HepG2 (cell line): ENCODE measurements around the gene PDZD2. TPM values are rescaled to one million over a fixed set of nuclear protein-coding genes. Genes with fewer than 3 reads are reported as not detected.
"Not testable (repeated sequence)": the region's sequence is repeated elsewhere in the genome, so short reads cannot be mapped to it uniquely, and the experiment has no call there.

Source experiments
- ATAC-seq: fragments of 200-7000 bp; cut with Tn5 transposase; 3 replicates; pipeline ENCODE4 v1.9.1; 2020; ENCODE audit warnings: mild to moderate bottlenecking, moderate library complexity
- BruUV-seq: library from RNA; stranded (reverse); fragments of 400-500 nt; replicated peaks from 2 replicates; lab custom pipeline; 2021; lab: Mats Ljungman, UMichigan
- CTCF ChIA-PET: fragments of 300-600 bp; formaldehyde crosslinking; extraction: SDS; loops from one replicate; lab custom pipeline; 2021; ENCODE audit warnings: low total read pairs, inconsistent platforms, low intra/inter-chr PET ratio; lab: Yijun Ruan, JAX
- POLR2A ChIA-PET: fragments of 350-600 bp; sonication (Branson Sonifier 250); formaldehyde crosslinking; loops from one replicate; lab custom pipeline; 2020; ENCODE audit warnings: antibody characterized with exemption, inconsistent platforms; lab: Yijun Ruan, JAX
- DNase-seq: peaks from one replicate; pipeline ENCODE4 v3.0.0-alpha.2; 2015; ENCODE audit warnings: low spot score
- FAIRE-seq: peaks from 3 replicates; lab custom pipeline; 2011; peaks lifted over from hg19 to GRCh38; lab: Jason Lieb, UNC
- H2AFZ ChIP-seq: one replicate; pipeline ENCODE4 v1.6.1; 2011; ENCODE audit warnings: low read length, inconsistent platforms
- H3K27ac ChIP-seq: fragments of 300-600 bp; 3 replicates; pipeline ENCODE4 v1.8.0; 2011; ENCODE audit warnings: mixed run types, mild to moderate bottlenecking, mixed read lengths, low read length, inconsistent platforms; ENCODE audit not compliant: insufficient read depth; ENCODE audit errors: extremely low read length
- H3K27me3 ChIP-seq, 2 experiments: fragments of 200-600 bp in 1 of 2; 2 replicates in 1 of 2; 3 replicates in 1 of 2; pipeline versions ENCODE4 v1.6.0 to v1.8.0; 2011; ENCODE audit warnings: low read length in 2 of 2, mild to moderate bottlenecking in 2 of 2, moderate library complexity in 2 of 2, inconsistent platforms in 1 of 2; ENCODE audit not compliant: insufficient read depth in 2 of 2, control insufficient read depth in 1 of 2
- H3K36me3 ChIP-seq, 2 experiments: fragments of 200-600 bp in 1 of 2; replicated peaks in 1 of 2; 2 replicates in 1 of 2; 3 replicates in 1 of 2; pipeline versions ENCODE4 v1.5.1 to v1.8.0; 2011; ENCODE audit warnings: low read length in 2 of 2, inconsistent platforms in 1 of 2; ENCODE audit not compliant: insufficient read depth in 2 of 2, control insufficient read depth in 1 of 2
- H3K4me1 ChIP-seq: 2 replicates; pipeline ENCODE4 v1.5.1; 2012; ENCODE audit warnings: low read length, inconsistent platforms; ENCODE audit not compliant: insufficient read depth
- H3K4me2 ChIP-seq: 2 replicates; pipeline ENCODE4 v1.6.0; 2011; ENCODE audit warnings: low read depth, low read length, inconsistent platforms
- H3K4me3 ChIP-seq, 3 experiments: fragments of 200-600 bp in 1 of 3; sonication (generic), shearing (Covaris generic) in 1 of 3; replicated peaks in 1 of 3; 2 replicates each; pipeline ENCODE4 v1.5.1; 2011 to 2016; ENCODE audit warnings: low read length in 3 of 3, inconsistent platforms in 2 of 3, low read depth in 2 of 3, mild to moderate bottlenecking in 2 of 3, control low read depth in 1 of 3, mixed read lengths in 1 of 3; ENCODE audit not compliant: insufficient read depth in 1 of 3
- H3K79me2 ChIP-seq: one replicate; pipeline ENCODE4 v1.6.1; 2011; ENCODE audit warnings: low read length, inconsistent platforms; ENCODE audit not compliant: insufficient read depth
- H3K9ac ChIP-seq: 2 replicates; pipeline ENCODE4 v1.6.0; 2011; ENCODE audit warnings: mild to moderate bottlenecking, low read depth, low read length, inconsistent platforms; ENCODE audit not compliant: insufficient read depth
- H3K9me3 ChIP-seq: 2 replicates; pipeline ENCODE4 v1.5.1; 2012; ENCODE audit warnings: mild to moderate bottlenecking, low read length
- H4K20me1 ChIP-seq: 2 replicates; pipeline ENCODE4 v1.6.0; 2011; ENCODE audit warnings: inconsistent platforms, mild to moderate bottlenecking, low read length, moderate library complexity; ENCODE audit not compliant: insufficient read depth
- CSRNP1 ChIP-seq: sonication (generic); formaldehyde crosslinking; IDR thresholded peaks from 2 replicates; pipeline ENCODE4 v1.8.1; 2023; ENCODE audit warnings: mild to moderate bottlenecking, missing genetic modification reagents
- NKX3-1 ChIP-seq: sonication (generic); formaldehyde crosslinking; IDR thresholded peaks from 2 replicates; pipeline ENCODE4 v1.5.0; 2020; ENCODE audit warnings: missing genetic modification reagents
- ZNF761 ChIP-seq: sonication (generic); formaldehyde crosslinking; conservative IDR thresholded peaks from 2 replicates; pipeline ENCODE4 v1.4.0; 2020; ENCODE audit warnings: mild to moderate bottlenecking, missing genetic modification reagents
- ZNF776 ChIP-seq: sonication (generic); formaldehyde crosslinking; IDR thresholded peaks from 2 replicates; pipeline ENCODE4 v1.4.0; 2020; ENCODE audit warnings: mild to moderate bottlenecking, missing genetic modification reagents
- ZNF800 ChIP-seq: sonication (generic); formaldehyde crosslinking; IDR thresholded peaks from 2 replicates; pipeline ENCODE4 v1.4.0; 2020; ENCODE audit warnings: missing genetic modification reagents
- WGBS: methylation state at CpG from one replicate; pipeline ENCODE4 v1.1.6; 2017; ENCODE audit warnings: low lambda C conversion rate; 5-methylcytosine and 5-hydroxymethylcytosine counted together
- in situ Hi-C: cut with HindIII; loops from 2 replicates; pipeline ENCODE4 v1.10.0; 2017; ENCODE audit warnings: low pct_unique_long_range_greater_than_20kb; ENCODE audit not compliant: extremely low pct_ligation_motif_present
- intact Hi-C: fragments of 100-400 bp; cut with micrococcal nuclease; formaldehyde crosslinking; loops from one replicate; pipeline ENCODE4 v1.10.0; 2022; ENCODE audit not compliant: unreplicated experiment
- polyA plus RNA-seq, 8 experiments: library from polyadenylated mRNA; depleted of rRNA in 3 of 8; stranded (reverse) in 7 of 8; unstranded in 1 of 8; fragments of >200 nt; fragmentation: Illumina TruSeq in 4 of 8; extraction: Trizol in 4 of 8; gene quantifications; 2 replicates each; pipeline versions ENCODE4 v1.2.1 to v1.2.3, GENCODE V29; 2011 to 2016; ENCODE audit warnings: low read depth in 4 of 8, missing spikeins in 1 of 8, mixed read lengths in 1 of 8; ENCODE audit not compliant: insufficient read depth in 1 of 8
- total RNA-seq, 5 experiments: library from RNA; depleted of rRNA; stranded (reverse); fragments of >200 nt; fragmentation: Illumina TruSeq; extraction: Trizol; gene quantifications; 2 replicates each; pipeline ENCODE4 v1.2.3, GENCODE V29; 2016; ENCODE audit warnings: low read depth in 1 of 5

PDZD2 gene
- total and polyA plus RNA-seq, 2 of the 13 experiments (the other 11 are each of a cell fraction or from before 2014, with no cell fraction given), result 0.04 TPM; not detected in 1

DNA sequence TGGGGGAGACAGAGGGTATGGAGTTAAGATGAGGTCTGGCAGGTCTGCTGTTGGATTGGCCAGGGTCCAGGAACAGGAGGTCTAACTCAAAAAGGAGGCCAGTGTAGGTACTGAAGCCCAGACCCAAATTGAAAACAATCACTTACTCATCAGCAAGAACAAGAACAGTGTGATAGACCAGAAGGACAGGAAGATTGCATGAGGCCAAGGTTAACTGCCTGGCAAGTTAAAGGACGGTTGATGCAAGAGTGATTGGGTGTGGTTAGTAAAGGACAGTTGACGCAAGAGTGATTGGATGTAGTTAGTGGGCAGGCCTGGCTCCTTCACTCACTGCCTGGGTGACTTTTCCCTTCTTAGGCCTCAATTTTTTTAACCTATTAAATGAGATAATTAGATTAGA is 132.6 kb downstream of the PDZD2 start (continued):
- TF ChIP-seq ZNF800 (no peak), ZNF776 (CRISPR knock-in tag) (no peak), NKX3-1 (CRISPR knock-in tag) (no peak), CSRNP1 (CRISPR knock-in tag) (no peak), ZNF761 (no peak)

GRCh38 chr5:31776294-31776693 is 137.4 kb downstream of the PDZD2 start:
- H3K36me3 ChIP-seq, ATAC-seq, H3K27ac ChIP-seq, BruUV-seq, DNase-seq, H2AFZ ChIP-seq, in situ Hi-C loops, H4K20me1 ChIP-seq, H3K9ac ChIP-seq, H3K9me3 ChIP-seq, intact Hi-C loops, H3K4me2 ChIP-seq, CTCF ChIA-PET, FAIRE-seq, H3K79me2 ChIP-seq, POLR2A ChIA-PET, H3K4me1 ChIP-seq, H3K4me3 ChIP-seq: not testable (repeated sequence)
- 28% methylated on average over 6 of the region's 6 CpGs for WGBS
- H3K27me3 ChIP-seq, result peaks cover 0 to 10% of the 10 kb centered on the region in 2 experiments; a peak in 1 of 5 replicates
